GM12891 (cell line): ENCODE results near the gene OPCML.

Experiments used
- PAX5 ChIP-seq: IDR thresholded peaks from 2 replicates; pipeline ENCODE4 v1.6.1; 2011; ENCODE audit warnings: low read length, moderate library complexity, mild to moderate bottlenecking; ENCODE audit not compliant: insufficient read depth, severe bottlenecking
- POLR2A ChIP-seq: IDR thresholded peaks from 2 replicates; pipeline ENCODE4 v1.6.1; 2011; ENCODE audit warnings: low read depth, low read length, control low read depth

GRCh38 chr11:133271206-133271605 lies 261.1 kb downstream of the OPCML start:
- TF ChIP-seq POLR2A (no peak), PAX5 (no peak)
